ENCODE results near the gene SNCAIP.

The SNCAIP gene

GRCh38 chr5:122427621-122428020, 115.6 kb downstream of the SNCAIP start:
- Histone ChIP-seq H3K27me3 (ENCODE audit: insufficient read depth, poor library complexity, severe bottlenecking) (no peaks in the 10 kb centered on the region), H3K4me3 (replicated peaks; ENCODE audit: insufficient read depth, low read length) (no peak overlapping the region), H3K27ac (replicated peaks) (no peak overlapping the region)
- no peak for DNase-seq (ENCODE audit: low read depth in 1 of 2, low spot score in 1 of 2)
- TF ChIP-seq CTCF (IDR thresholded peaks at IDR 0.05; ENCODE audit: insufficient read depth, low read length) (no peak), GABPA (IDR thresholded peaks at IDR 0.05; ENCODE audit: low read depth) (no peak), POLR2AphosphoS5 (IDR thresholded peaks at IDR 0.05; ENCODE audit: low read depth) (no peak), REST (IDR thresholded peaks at IDR 0.05; ENCODE audit: insufficient replicate concordance, low read depth) (no peak), SPI1 (IDR thresholded peaks at IDR 0.05; ENCODE audit: borderline replicate concordance, low read depth) (no peak)

GRCh38 chr5:122429545-122430318, 117.7 kb downstream of the SNCAIP start:
- H3K4me3 ChIP-seq (replicated peaks; ENCODE audit: insufficient read depth, low read length), result no peak overlapping the region
- DNase-seq (ENCODE audit: low read depth in 1 of 2, low spot score in 1 of 2), result no peak
- no peak for TF ChIP-seq CTCF (IDR thresholded peaks at IDR 0.05; ENCODE audit: insufficient read depth, low read length)
- no peak for TF ChIP-seq POLR2AphosphoS5 (IDR thresholded peaks at IDR 0.05; ENCODE audit: low read depth)
- no peak for TF ChIP-seq SPI1 (IDR thresholded peaks at IDR 0.05; ENCODE audit: borderline replicate concordance, low read depth)
- TF ChIP-seq REST (IDR thresholded peaks at IDR 0.05; ENCODE audit: insufficient replicate concordance, low read depth), result no peak
- TF ChIP-seq GABPA (IDR thresholded peaks at IDR 0.05; ENCODE audit: low read depth), result no peak
- no peak overlapping the region for H3K27ac ChIP-seq (replicated peaks)
- H3K27me3 ChIP-seq (ENCODE audit: insufficient read depth, poor library complexity, severe bottlenecking), result no peaks in the 10 kb centered on the region

GRCh38 chr5:122430319-122430586, 118.2 kb downstream of the SNCAIP start:
- Histone ChIP-seq H3K27me3 (ENCODE audit: insufficient read depth, poor library complexity, severe bottlenecking) (no peaks in the 10 kb centered on the region), H3K27ac (replicated peaks) (no peak overlapping the region), H3K4me3 (replicated peaks; ENCODE audit: insufficient read depth, low read length) (no peak overlapping the region)
- no peak for DNase-seq (ENCODE audit: low read depth in 1 of 2, low spot score in 1 of 2)
- TF ChIP-seq SPI1 (IDR thresholded peaks at IDR 0.05; ENCODE audit: borderline replicate concordance, low read depth) (no peak), CTCF (IDR thresholded peaks at IDR 0.05; ENCODE audit: insufficient read depth, low read length) (no peak), POLR2AphosphoS5 (IDR thresholded peaks at IDR 0.05; ENCODE audit: low read depth) (no peak), GABPA (IDR thresholded peaks at IDR 0.05; ENCODE audit: low read depth) (no peak), REST (IDR thresholded peaks at IDR 0.05; ENCODE audit: insufficient replicate concordance, low read depth) (no peak)
